Suprapubic skin (tissue), 4 donors: Measurements from ENCODE around the gene CBFA2T3.

Source experiments
- CTCF ChIP-seq, 2 donors: fragments of 200-600 bp in 1 of 2; fragments of 450-650 bp in 1 of 2; sonication (generic) in 1 of 2; IDR thresholded peaks; one replicate each; pipeline ENCODE4 v1.5.1; 2016 to 2019; ENCODE audit warnings: antibody characterized with exemption in 2 of 2, mild to moderate bottlenecking in 1 of 2, moderate library complexity in 1 of 2
- EP300 ChIP-seq: sonication (generic); formaldehyde crosslinking; IDR thresholded peaks from one replicate; pipeline ENCODE4 v1.6.1; 2017; ENCODE audit warnings: antibody characterized with exemption
- POLR2A ChIP-seq, 2 donors: fragments of 450-650 bp; IDR thresholded peaks; one replicate each; pipeline ENCODE4 v1.6.1; 2017; ENCODE audit warnings: antibody characterized with exemption in 2 of 2, mild to moderate bottlenecking in 2 of 2, moderate library complexity in 2 of 2
- POLR2AphosphoS5 ChIP-seq, 3 donors: sonication (generic); formaldehyde crosslinking; IDR thresholded peaks; one replicate each; pipeline ENCODE4 v1.6.1; 2017; ENCODE audit warnings: antibody characterized with exemption in 3 of 3

DNA sequence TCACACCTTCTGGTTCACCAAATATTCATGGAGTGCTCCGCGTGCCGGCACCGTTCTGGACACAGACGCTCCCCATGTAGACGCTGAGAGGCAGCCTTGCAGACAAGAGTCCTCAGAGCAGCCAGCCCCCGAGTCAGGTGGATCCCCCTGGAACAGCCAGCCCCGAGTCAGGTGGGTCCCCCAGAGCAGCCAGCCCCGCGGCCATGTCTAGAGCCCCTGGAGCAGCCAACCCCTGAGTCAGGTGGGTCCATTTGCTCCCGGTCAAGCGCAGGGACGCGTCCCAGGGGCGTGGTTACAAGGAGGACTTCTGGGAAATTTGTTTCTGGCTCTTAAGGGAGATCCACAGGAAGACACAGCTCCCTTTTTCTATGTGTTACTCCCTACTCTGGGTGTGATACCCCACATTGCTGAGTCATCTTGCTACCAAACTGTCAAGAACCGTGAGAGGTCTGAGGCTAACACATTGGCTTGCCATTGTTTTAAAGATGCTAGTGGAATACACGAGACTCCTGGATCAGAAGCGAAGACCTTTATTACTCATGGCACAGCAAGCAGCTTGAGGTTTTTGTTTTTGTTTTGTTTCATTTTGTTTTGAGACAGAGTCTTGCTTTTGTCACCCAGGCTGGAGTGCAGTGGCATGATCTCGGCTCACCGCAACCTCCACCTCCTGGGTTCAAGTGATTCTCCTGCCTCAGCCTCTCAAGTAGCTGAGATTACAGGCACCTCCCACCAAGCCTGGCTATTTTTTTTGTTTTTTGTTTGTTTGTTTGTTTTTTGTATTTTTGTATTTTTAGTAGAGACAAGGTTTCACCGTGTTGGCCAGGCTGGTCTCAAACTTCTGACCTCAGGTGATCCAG lies 43.3 kb upstream of the CBFA2T3 start:
- TF ChIP-seq CTCF (IDR thresholded peaks at IDR 0.05) (no peak), POLR2A (IDR thresholded peaks at IDR 0.05) (no peak), EP300 (no peak), POLR2AphosphoS5 (IDR thresholded peaks at IDR 0.05) (no peak)
